HG03139 (cell line): ENCODE data around the gene ENTHD1.
A peak's percentile ranks its signal among the peaks of the same experiment; 100 is the strongest.
"Not testable (repeated sequence)": the region's sequence is repeated elsewhere in the genome, so short reads cannot be mapped to it uniquely, and the experiment has no call there.

ENCODE experiments used
- ATAC-seq: cut with Tn5 transposase; IDR thresholded peaks from one replicate; pipeline ENCODE4 v1.9.1; 2021; ENCODE audit not compliant: unreplicated experiment

The ENTHD1 gene

DNA sequence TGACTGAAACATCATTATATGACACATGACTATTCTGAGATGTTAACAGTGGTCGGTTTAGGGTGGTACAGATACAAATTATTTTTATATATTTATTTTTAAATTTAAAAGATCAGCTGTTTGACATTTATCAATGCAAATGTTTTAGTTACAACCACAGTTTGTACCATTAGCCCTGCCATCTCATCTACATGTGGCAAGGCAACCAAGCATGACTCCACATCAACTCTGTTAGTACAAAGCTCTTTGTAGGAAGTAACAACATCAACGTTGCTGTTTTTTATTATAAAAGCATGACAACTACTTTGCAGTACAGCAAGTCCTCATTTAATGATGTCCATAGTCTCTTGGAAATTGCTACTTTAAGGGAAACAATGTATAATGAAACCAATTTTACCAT lies 40.8 kb downstream of the ENTHD1 start:
- no peak for ATAC-seq

DNA sequence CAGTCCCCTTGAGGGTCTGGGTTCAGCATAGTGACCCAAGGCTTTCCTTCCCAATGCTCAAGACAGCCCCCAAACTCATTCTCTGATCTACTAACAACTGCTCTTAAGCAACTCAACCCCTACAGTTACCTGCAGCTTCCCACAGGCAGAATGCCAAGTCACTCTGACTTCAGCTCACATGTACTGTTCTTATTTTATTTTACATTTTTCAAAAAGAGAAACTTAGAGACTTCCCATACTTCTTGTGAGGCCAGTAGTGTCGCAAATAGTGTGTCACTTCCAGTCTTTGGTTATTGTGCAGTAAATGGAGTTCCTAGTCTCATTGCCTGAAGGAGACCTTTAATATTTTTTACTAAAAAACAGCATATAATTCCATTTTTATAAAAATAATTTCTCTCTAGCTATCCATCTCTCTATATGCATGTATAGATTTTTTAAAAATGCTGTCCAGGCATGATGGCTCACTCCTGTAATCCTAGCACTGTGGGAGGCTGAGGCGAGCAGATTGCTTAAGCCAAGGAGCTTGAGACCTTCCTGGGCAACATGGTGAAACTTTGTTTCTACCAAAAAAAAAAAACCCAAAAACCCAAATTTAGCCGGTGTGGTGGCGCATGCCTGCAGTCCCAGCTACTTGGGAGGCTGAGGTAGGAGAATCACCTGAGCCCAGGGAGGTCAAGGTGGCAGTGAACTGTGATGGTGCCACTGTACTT lies 41.8 kb downstream of the ENTHD1 start:
- no peak for ATAC-seq

DNA sequence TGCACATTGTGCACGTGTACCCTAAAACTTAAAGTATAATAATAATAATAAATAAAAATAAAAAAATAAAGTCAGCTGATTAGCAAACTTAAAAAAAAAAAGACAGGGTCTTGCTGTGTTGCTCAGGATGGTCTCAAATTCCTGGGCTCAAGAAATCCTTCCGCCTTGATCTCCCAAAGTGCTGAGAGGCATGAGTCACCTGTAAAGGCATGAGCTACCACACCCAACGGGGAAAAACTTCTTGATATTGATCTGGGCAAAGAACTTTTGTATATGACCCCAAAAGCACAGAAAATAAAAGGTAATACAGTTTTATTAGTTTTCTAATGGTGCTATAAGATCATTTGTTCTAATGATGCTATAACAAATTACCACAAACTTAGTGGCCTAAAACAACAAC lies 46.1 kb downstream of the ENTHD1 start:
- ATAC-seq: no peak

DNA sequence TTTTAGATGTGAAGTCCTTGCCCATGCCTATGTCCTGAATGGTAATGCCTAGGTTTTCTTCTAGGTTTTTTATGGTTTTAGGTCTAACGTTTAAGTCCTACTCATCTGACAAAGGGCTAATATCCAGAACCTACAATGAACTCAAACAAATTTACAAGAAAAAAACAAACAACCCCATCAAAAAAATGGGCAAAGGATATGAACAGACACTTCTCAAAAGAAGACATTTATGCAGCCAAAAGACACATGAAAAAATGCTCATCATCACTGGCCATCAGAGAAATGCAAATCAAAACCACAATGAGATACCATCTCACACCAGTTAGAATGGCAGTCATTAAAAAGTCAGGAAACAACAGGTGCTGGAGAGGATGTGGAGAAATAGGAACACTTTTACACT lies 47.0 kb downstream of the ENTHD1 start:
- not testable (repeated sequence) for ATAC-seq

DNA sequence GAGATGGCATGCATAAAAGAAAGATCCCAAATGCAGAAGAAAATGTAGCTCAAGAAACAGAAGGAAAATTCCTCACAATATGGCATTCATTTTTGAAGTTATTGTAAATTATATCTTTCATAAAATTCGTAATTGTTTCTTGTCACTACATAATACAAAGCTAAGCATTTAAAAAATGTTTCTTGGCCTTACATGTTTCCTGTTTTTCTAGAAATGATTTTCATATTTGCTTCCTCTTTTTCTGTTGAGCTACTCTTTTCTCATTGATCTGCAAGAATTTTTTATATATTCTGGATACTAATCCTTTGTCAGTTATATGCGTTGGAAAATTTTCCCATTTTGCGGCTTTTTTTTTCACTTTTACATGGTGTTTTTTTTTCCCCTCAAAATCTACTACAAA lies 48.0 kb downstream of the ENTHD1 start:
- ATAC-seq: no peak

DNA sequence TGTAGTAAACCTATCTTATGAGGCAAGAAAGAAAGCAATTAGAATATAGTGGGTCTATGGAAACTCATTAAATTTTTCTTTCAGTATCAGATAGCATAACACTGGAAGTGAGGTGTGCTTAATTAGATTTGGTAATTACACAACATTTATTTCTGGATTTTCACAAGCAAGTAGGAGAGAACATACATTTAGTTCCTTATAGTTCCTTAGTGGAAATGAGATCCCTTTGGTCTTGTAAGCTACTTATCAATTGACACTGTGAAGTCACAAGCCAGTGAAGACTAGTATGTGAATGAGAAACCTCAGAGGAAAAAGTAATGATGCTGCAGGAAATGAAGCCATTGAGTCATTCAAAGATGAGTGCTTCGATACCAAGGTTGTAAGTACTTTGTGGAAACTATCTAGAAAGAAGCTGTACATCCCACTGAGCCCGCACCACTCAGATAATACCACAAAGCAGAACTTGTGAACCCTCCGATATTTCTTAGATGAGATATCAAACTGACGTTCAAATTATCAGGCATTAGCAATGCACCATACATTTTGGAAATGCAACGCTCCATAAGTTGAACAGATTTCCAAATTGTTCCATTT lies 53.5 kb downstream of the ENTHD1 start:
- no peak for ATAC-seq

DNA sequence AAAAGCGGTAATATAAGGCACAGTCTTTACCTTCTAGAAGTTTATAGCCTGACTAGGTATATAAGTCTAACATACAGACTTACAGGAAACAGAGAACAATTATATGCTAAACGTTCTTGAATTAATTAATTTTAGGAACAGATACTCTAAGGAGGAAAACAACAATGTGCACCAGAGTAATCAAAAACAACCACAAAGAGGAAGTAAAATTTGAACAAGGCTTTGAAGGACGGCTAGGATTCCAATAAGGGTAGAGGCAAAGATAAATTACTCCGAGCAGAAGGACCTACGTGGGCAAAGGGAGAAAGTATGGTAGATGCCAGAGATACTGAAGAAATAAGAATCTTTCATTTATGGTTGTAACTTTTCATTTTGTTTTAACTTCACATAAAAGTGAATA lies 54.4 kb downstream of the ENTHD1 start:
- no peak for ATAC-seq

DNA sequence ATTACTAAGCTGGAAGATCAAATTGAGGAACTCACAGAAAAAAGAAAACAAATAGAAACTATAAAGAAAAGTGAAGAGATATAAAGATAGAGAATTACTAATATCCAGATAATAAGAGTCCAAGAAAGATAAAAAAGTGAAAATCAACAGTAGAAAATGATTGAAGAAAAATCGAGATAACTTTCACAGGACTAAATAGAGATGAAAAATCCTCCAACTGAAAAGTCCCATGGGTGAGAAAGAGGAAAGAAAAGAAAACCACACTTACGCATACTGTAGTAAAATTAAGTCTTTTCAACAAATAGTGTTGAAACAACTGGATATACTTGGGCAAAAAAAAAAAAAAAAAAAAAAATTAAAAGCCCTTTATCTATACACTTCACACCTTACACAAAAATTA lies 60.0 kb downstream of the ENTHD1 start:
- ATAC-seq: no peak

DNA sequence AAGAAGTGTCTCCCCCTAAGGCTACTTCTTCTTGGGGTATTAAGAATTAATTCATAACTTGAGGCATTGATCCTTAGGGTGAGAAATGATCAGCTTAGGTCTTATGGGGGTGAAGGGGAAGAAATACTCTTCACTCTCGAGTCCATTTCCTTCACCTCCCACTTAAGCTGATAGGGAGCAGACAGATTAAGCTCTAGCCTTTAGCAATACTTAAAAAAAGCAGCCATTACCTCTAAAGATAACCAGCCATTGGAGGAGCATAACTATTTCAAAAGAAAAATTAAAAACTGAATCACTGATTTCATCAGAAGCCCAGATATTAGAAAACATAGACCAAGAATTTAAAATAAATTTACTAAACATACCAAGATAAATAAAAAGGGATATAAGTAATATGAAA lies 60.5 kb downstream of the ENTHD1 start:
- ATAC-seq: no peak

DNA sequence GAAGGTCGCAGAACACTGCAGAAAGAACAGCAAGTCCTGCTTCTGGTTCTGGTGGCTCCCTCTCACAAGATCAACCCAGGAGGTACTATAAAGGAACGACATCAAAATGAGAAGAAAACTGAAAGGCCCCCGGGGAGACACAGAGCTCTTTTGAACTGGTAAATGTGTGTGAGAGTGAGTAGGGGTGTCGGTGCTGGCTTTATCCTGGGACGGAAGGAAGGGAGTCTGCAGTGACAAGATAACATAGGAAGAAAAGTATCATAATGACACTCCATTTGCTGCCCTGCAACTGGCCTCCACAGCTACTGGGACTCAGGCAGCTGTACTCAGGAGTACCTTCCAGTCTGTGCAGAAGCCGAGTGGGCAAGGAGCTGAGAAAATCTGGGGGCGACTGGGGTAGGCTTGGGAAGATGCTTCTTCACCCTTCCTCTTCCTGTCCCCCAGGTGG lies 60.9 kb downstream of the ENTHD1 start:
- no peak for ATAC-seq

DNA sequence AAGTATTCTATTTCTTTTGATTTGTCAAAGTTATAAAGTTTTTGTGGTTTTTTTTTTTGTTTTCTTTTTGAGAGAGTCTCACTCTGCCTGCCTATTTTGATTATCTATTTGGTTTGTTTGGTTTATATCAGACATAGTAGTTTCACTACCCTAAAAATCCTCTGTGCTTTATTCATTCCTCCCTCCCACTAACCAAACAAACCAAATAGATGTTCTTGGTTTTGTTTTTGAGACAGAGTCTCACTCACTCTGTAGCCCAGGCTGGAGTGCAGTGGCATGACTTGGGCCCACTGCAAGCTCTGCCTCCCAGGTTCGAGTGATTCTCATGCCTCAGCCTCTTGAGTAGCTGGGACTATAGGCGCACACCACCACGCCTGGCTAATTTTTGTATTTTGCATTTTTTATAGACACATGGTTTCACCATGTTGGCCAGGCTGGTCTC lies 67.9 kb downstream of the ENTHD1 start:
- ATAC-seq: peak; percentile 65

DNA sequence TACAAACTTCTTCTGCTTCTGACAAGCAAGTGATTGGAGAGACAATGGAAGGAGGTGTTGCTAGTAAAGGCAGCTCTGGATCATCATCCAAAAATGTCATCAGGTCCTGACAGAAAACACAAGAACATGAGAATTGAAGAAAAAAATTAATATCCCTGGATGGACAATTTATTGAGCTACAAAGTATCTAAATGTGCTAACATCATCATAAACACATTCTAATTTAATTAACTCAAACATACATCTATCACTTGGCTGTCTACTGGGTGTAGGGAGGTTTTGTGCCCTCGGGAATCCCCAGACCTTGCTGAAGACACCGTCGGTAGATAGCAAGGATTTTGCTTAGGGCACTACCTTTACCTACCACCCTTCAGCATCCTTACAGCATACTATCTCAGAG lies 72.6 kb downstream of the ENTHD1 start:
- ATAC-seq: no peak

DNA sequence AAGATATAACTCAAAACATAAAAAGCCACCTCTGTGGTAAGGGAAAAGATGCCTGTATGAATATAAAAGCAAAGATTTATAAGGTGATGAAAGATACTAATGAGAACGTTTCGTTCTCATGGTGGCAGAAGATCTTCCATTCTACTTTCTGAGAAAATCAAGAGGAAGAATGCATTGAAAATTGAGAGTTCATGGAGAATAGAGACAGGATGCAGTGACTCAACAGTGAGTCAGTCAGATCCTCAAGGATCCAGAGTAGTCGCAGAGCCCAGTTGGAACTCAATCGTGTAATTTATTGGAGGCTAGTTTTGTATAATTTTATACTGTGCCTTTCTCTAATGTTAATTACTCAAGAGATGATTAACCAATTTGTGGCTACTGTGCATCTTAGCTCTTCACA lies 73.3 kb downstream of the ENTHD1 start:
- no peak for ATAC-seq

DNA sequence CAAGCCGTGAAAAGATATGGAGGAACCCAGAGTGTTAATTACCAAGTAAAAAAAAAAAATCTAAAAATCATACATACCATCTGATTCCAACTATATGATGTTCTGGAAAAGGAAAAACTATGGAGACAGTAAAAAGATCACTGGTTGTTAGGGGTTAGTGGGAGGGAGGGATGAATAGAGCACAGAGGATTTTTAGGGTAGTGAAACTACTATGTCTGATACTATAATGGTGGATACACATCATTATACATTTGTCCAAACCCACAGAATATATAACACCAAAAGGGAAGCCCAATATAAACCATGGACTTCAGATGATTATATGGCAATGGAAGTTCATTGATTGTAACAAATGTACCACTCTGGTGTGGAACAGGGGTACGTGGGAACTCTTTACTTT lies 74.1 kb downstream of the ENTHD1 start:
- ATAC-seq: no peak

DNA sequence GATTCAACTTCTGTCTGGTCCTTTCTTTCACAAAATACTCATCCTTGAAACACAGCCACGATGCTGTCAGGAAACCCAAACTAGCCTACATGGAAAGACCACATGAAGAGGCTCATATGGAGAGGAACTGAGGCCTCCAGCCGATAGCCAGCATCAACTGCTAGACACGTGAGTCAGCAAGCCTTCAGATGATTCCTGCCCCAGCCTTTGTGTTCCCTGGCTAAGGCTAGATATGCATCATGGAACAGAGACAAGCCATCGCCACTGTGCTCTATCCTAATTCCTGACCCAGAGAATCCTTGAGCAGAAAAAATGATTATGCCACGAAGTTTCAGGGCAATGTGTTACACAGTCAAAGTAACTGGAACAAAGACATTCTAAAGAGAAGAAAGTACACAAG lies 75.5 kb downstream of the ENTHD1 start:
- no peak for ATAC-seq

DNA sequence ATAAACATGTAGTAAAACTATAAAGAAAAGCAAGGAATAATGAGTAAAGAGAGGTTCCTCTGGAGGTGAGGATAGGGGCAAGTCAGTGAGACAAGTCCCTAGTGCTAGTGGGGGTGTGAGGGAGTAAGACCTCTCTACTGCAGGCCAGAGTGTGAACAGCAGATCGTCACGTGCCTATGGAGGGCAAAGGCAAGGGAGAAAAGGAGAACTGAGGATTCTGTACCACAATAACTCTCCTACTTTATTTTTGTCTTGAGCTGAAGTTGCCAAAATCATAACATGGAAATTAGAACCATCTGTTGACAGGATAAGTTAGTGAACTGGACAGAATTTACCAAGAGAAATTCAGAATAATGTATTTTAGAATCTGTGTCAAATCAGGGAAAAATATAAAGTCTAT lies 77.6 kb downstream of the ENTHD1 start:
- no peak for ATAC-seq

DNA sequence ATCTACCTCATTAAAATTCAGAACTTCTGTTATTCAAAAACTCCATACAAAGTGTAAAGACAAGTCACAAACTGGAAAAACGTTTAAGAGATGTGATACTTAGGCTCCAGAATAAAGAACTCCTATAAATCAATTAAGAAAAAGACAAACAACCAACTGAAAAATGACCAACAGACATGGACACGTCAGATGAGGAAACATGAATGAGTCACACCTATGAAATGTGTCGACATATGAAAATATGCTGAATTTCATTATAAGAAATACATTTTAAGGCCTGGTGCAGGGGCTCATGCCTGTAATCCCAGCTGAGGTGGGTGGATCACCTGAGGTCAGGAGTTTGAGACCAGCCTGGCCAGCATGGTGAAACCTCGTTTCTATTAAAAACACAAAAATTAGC lies 78.7 kb downstream of the ENTHD1 start:
- ATAC-seq: no peak

DNA sequence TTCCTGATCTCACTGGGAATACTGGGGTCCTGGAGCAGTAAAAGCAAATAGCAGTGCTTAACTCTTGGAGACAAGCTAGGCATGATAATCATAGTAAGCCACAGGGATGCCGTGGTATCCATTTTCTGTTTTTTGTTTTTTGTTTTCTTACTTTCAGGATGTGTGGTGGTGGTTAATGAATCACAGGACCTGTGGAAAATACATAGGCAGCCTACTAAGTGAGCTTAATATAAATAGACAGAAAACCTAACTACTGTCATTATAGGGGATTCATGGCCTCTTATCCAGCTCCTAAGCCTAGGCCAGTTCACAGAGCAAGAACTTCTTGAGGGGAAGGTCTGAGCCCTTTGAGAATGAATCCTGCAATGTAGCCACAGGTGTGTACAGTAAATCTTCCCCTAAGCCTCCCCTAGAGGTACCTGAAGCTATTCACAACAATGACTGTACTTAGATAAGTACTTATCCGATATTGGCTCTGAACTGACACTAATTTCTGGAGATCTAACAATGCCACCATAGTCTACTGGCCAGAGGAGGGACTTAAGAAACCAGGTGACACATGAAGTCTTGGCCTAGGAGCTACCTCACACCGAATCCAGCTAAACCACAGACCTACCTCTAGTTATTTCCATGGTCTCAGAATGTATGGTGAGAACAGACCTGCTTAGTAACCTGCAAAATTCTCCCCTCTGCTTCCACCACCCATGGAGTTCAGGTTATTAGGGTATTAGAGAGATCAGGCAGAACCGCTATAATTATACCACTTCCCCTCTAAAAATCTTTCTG lies 83.6 kb downstream of the ENTHD1 start:
- ATAC-seq: no peak

DNA sequence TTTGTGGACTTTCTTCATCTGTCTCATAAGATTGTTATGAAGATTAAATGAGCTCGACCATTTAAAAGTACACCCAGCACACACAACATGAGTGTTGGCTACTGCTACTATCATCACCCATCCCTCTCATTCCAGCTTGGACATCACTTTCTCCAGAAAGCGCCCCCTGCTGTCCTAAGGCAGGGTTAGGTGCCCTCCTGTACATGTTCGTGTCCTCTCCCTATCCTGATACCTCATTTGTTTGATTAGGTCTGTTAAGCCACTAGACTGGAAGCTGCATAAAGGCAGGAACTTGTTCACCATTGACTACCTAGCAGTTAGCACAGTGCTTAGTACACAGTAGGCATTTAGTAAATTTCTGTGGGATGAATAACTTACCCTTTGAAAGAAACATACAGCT lies 85.5 kb downstream of the ENTHD1 start:
- no peak for ATAC-seq

DNA sequence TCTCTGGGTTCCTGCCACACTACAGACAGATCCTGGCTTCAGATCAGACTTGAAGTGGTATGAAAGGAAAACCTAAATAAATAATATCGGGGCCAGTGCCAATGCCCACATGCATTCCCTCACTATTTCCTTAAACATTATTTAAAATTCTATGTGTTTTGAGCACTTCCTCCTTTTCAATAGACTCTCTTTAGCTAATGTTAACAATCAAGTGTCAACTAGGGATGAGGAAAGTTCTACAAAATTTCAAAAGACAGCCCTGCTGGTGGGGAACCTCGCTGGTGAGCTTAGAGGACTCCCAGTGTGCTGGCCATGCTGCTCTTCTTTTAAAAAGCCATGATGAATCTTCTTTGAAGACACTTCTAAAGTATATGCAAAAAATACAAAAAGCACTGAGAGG lies 87.5 kb downstream of the ENTHD1 start:
- ATAC-seq: no peak

DNA sequence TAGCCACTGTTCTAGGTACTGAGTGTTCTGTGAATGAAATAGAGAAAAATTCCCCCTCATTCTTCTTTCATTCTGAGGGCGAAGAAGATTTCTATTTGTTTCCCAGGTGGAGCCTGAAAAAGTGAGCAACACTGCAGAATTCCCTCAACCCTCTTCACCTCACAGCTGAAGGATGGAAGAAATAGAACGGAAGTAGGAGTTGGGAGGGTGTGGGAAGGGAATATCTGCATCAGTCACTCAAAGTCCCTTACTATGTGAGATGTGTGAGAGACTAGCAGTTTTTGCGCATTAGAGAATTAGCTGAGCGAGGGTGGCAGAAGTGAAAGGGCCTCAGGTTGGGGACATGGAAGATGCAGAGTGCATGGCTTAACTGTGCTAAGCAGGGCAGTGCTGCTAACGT lies 88.4 kb downstream of the ENTHD1 start:
- ATAC-seq: no peak

DNA sequence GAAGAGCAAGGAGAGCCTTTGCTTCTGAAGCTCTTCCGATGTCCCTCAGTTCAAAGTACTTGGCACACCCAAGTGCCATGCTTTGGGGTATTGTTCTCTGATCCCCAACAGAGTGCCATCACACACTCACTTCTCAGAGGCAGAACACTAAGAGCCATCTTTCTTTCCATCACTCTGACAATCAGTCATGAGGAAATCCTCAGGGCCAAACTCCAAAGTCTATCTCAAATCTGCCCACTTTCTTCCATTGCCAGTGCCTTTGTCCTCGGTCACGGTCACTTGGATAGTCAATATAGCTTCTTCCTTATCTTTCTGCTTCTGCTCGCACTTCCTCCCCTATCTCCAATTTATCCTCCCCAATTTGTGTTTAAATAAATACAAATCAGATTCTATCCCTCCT lies 90.9 kb downstream of the ENTHD1 start:
- no peak for ATAC-seq
